SK-N-SH (cell line): Measurements from ENCODE around the gene PPP2R3B. TPM values are rescaled to one million over a fixed set of nuclear protein-coding genes. Genes with fewer than 3 reads are reported as not detected.
"Not testable (repeated sequence)": the region's sequence is repeated elsewhere in the genome, so short reads cannot be mapped to it uniquely, and the experiment has no call there.

Experiments
- CTCF ChIA-PET: fragments of 300-600, 350-600 bp; formaldehyde crosslinking; extraction: SDS; loops from one replicate; lab custom pipeline; 2021; lab: Yijun Ruan, JAX
- POLR2A ChIA-PET: fragments of 350-600 bp; sonication (Branson Sonifier 250); formaldehyde crosslinking; extraction: SDS; loops from one replicate; lab custom pipeline; 2020; ENCODE audit warnings: antibody characterized with exemption, inconsistent platforms; lab: Yijun Ruan, JAX
- DNase-seq: peaks from one replicate; pipeline ENCODE4 v3.0.0; 2012
- H2AFZ ChIP-seq: fragments of 200-600 bp; sonication (generic); 2 replicates; pipeline ENCODE4 v1.8.1; 2016; ENCODE audit warnings: antibody characterized with exemption, mild to moderate bottlenecking, low read depth
- H3F3A ChIP-seq: fragments of 200-600 bp; sonication (generic); replicated peaks from 2 replicates; pipeline ENCODE3; 2016; ENCODE audit warnings: antibody characterized with exemption, mild to moderate bottlenecking; ENCODE audit not compliant: insufficient read depth
- H3K27ac ChIP-seq, 2 experiments: fragments of 200-500 bp in 1 of 2; fragments of 200-600 bp in 1 of 2; sonication (Bioruptor generic) in 1 of 2; sonication (generic), shearing (Covaris generic) in 1 of 2; 2 replicates each; pipeline versions ENCODE4 v1.5.1 to v1.6.1; 2014 to 2016; ENCODE audit warnings: low read depth in 2 of 2, inconsistent platforms in 1 of 2, low read length in 1 of 2, mild to moderate bottlenecking in 1 of 2, mixed read lengths in 1 of 2
- H3K27me3 ChIP-seq: fragments of 200-600 bp; sonication (generic), shearing (Covaris generic); 2 replicates; pipeline ENCODE4 v1.6.1; 2016; ENCODE audit warnings: mixed run types; ENCODE audit not compliant: insufficient read depth
- H3K36me3 ChIP-seq, 2 experiments: fragments of 200-500 bp in 1 of 2; fragments of 200-600 bp in 1 of 2; sonication (Bioruptor generic) in 1 of 2; sonication (generic) in 1 of 2; replicated peaks in 1 of 2; 2 replicates each; pipeline versions ENCODE3 to v1.5.1; 2014 to 2016; ENCODE audit warnings: low read length in 1 of 2, mild to moderate bottlenecking in 1 of 2; ENCODE audit not compliant: insufficient read depth in 2 of 2, control insufficient read depth in 1 of 2
- H3K4me1 ChIP-seq, 2 experiments: fragments of 200-500 bp in 1 of 2; fragments of 200-600 bp in 1 of 2; sonication (Bioruptor generic) in 1 of 2; sonication (generic), shearing (Covaris generic) in 1 of 2; 2 replicates each; pipeline versions ENCODE4 v1.5.1 to v1.6.1; 2014 to 2016; ENCODE audit warnings: low read depth in 1 of 2, low read length in 1 of 2, mixed run types in 1 of 2; ENCODE audit not compliant: insufficient read depth in 2 of 2, control insufficient read depth in 1 of 2
- H3K4me2 ChIP-seq: fragments of 200-600 bp; sonication (generic), shearing (Covaris generic); 2 replicates; pipeline ENCODE4 v1.6.1; 2017; ENCODE audit warnings: mixed run types
- H3K4me3 ChIP-seq, 2 experiments: fragments of 200-500 bp in 1 of 2; fragments of 200-600 bp in 1 of 2; sonication (Bioruptor generic) in 1 of 2; sonication (generic), shearing (Covaris generic) in 1 of 2; 2 replicates each; pipeline versions ENCODE4 v1.5.1 to v1.8.1; 2014 to 2016; ENCODE audit warnings: low read depth in 2 of 2, inconsistent platforms in 1 of 2, low read length in 1 of 2, mild to moderate bottlenecking in 1 of 2, mixed read lengths in 1 of 2, moderate library complexity in 1 of 2
- H3K79me2 ChIP-seq: fragments of 200-600 bp; sonication (generic); 2 replicates; pipeline ENCODE4 v1.8.1; 2017; ENCODE audit warnings: mild to moderate bottlenecking; ENCODE audit not compliant: insufficient read depth
- H3K9ac ChIP-seq: fragments of 200-600 bp; sonication (generic); 2 replicates; pipeline ENCODE4 v1.6.1; 2017; ENCODE audit warnings: mixed run types
- H3K9me2 ChIP-seq: fragments of 200-600 bp; sonication (generic); 2 replicates; pipeline ENCODE4 v1.6.1; 2017; ENCODE audit warnings: mixed run types
- H3K9me3 ChIP-seq: fragments of 200-600 bp; sonication (generic); 2 replicates; pipeline ENCODE4 v1.6.1; 2017; ENCODE audit warnings: mixed run types, mild to moderate bottlenecking, moderate library complexity
- H4K20me1 ChIP-seq: fragments of 200-600 bp; sonication (generic); 2 replicates; pipeline ENCODE4 v1.6.1; 2017; ENCODE audit warnings: mild to moderate bottlenecking, mixed run types; ENCODE audit not compliant: insufficient read depth
- ELF1 ChIP-seq: IDR thresholded peaks from 2 replicates; pipeline ENCODE4 v1.4.0; 2012
- FOXM1 ChIP-seq: IDR thresholded peaks from 2 replicates; pipeline ENCODE4 v1.4.0; 2012; ENCODE audit warnings: low read depth, mild to moderate bottlenecking
- RFX5 ChIP-seq: IDR thresholded peaks from 2 replicates; pipeline ENCODE4 v1.6.1; 2012; ENCODE audit warnings: mild to moderate bottlenecking, improper control_type of control experiment, low read length
- SMC3 ChIP-seq: IDR thresholded peaks from 2 replicates; pipeline ENCODE4 v1.6.1; 2012; ENCODE audit warnings: low read depth, low read length, improper control_type of control experiment
- TAF1 ChIP-seq: IDR thresholded peaks from 2 replicates; pipeline ENCODE4 v1.6.1; 2012; ENCODE audit warnings: low read depth, mild to moderate bottlenecking, low read length, moderate library complexity, borderline replicate concordance
- YY1 ChIP-seq: IDR thresholded peaks from 2 replicates; pipeline ENCODE4 v1.4.0; 2012; ENCODE audit warnings: low read depth, mild to moderate bottlenecking
- ZBTB33 ChIP-seq: IDR thresholded peaks from 2 replicates; pipeline ENCODE4 v1.4.0; 2012; ENCODE audit warnings: low read depth, borderline replicate concordance
- WGBS: methylation state at CpG from one replicate; pipeline ENCODE4 v1.1.6; 2017; ENCODE audit warnings: low lambda C conversion rate; 5-methylcytosine and 5-hydroxymethylcytosine counted together
- polyA plus RNA-seq, 3 experiments: library from polyadenylated mRNA; depleted of rRNA; stranded (reverse); fragments of >200 nt; gene quantifications; 2 replicates each; pipeline ENCODE4 v1.2.3, GENCODE V29; 2012

Gene PPP2R3B
- polyA plus RNA-seq, 1 of the 3 experiments (the other 2 are of a cell fraction), result 19.4 TPM

GRCh38 chrX:433771-434170 is 47.1 kb upstream of the PPP2R3B start (continued):
- TF ChIP-seq ZBTB33 (no peak), ELF1 (no peak), RFX5 (no peak)

GRCh38 chrX:432666-433065 is 46.0 kb upstream of the PPP2R3B start:
- H3K79me2 ChIP-seq, H4K20me1 ChIP-seq, POLR2A ChIA-PET, H3K9me2 ChIP-seq, H3K4me3 ChIP-seq, H3F3A ChIP-seq, H3K4me1 ChIP-seq, CTCF ChIA-PET, H3K27ac ChIP-seq, H3K9ac ChIP-seq, H3K9me3 ChIP-seq, H3K36me3 ChIP-seq, DNase-seq, H2AFZ ChIP-seq, H3K4me2 ChIP-seq: not testable (repeated sequence)
- peaks cover 45% of the 10 kb centered on the region for H3K27me3 ChIP-seq
- WGBS, result 13% methylated on average over 5 of the region's 12 CpGs

GRCh38 chrX:431492-432111 is 44.9 kb upstream of the PPP2R3B start:
- H3K9ac ChIP-seq, result no peak overlapping the region
- 48% methylated on average over 2 of the region's 2 CpGs for WGBS
- H3K4me1 ChIP-seq, result no peaks in the 10 kb centered on the region
- H2AFZ ChIP-seq, result no peak overlapping the region
- no peaks in the 10 kb centered on the region for H4K20me1 ChIP-seq
- H3K27ac ChIP-seq, result no peak overlapping the region
- CTCF ChIA-PET, result no interaction called here
- POLR2A ChIA-PET, result no interaction called here
- no peaks in the 10 kb centered on the region for H3K79me2 ChIP-seq
- H3K27me3 ChIP-seq, result peaks cover 48% of the 10 kb centered on the region
- H3K9me3 ChIP-seq, result no peaks in the 10 kb centered on the region
- no peaks in the 10 kb centered on the region for H3K9me2 ChIP-seq
- no peaks in the 10 kb centered on the region for H3F3A ChIP-seq
- no peaks in the 10 kb centered on the region for H3K36me3 ChIP-seq
- TF ChIP-seq YY1 (no peak), TAF1 (no peak), SMC3 (no peak)
- no peak for DNase-seq
- H3K4me2 ChIP-seq, result no peak overlapping the region
- no peak overlapping the region for H3K4me3 ChIP-seq

- Histone ChIP-seq H3F3A (no peaks in the 10 kb centered on the region), H3K4me2 (no peak overlapping the region), H3K4me1 (no peaks in the 10 kb centered on the region), H3K9me3 (no peaks in the 10 kb centered on the region), H3K9ac (no peak overlapping the region), H4K20me1 (no peaks in the 10 kb centered on the region), H3K27ac (no peak overlapping the region), H3K36me3 (no peaks in the 10 kb centered on the region), H3K9me2 (no peaks in the 10 kb centered on the region), H3K4me3 (no peak overlapping the region), H3K27me3 (peaks cover 54% of the 10 kb centered on the region), H2AFZ (no peak overlapping the region), H3K79me2 (no peaks in the 10 kb centered on the region)
- TF ChIP-seq FOXM1, result no peak
- TF ChIP-seq SMC3, result no peak
- DNase-seq, result no peak
- WGBS, result 34% methylated on average over 11 of the region's 21 CpGs
- ChIA-PET CTCF (no interaction called here), POLR2A (no interaction called here)
Observed at GRCh38 chrX:431056-431455, 44.3 kb upstream of the PPP2R3B start.
